GM20000 (cell line): Measurements from ENCODE around the gene NDUFAF4.

Experiments used
- DNase-seq: peaks from one replicate; pipeline ENCODE4 v3.0.0; 2012; ENCODE audit warnings: low spot score
- TF ChIP-seq, protein P1 (sequence below): IDR thresholded peaks from 2 replicates; pipeline ENCODE4 v1.5.1; 2012; ENCODE audit warnings: mild to moderate bottlenecking, control low read depth; ENCODE audit errors: extremely low read depth, missing control alignments

NDUFAF4 gene

DNA sequence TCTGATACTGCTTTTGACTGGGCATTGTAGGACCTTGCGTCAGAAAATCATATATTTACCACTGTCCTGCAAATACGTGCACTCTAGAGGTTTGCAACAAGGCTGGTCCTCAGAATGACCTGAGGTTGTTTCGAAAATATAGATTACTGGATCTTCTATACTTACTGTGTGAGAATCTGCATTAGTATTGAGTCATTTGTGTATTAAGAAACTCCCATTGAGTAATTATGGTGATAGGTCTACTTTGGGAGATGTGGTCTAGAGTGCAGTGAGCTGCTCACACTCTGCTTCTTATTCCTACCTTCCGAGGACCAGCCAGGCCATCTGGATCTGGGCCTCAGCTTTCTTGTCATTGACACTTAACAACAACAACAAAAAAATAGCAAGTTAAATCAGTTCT, 36.4 kb upstream of the NDUFAF4 start:
- TF ChIP-seq, protein P1, sequence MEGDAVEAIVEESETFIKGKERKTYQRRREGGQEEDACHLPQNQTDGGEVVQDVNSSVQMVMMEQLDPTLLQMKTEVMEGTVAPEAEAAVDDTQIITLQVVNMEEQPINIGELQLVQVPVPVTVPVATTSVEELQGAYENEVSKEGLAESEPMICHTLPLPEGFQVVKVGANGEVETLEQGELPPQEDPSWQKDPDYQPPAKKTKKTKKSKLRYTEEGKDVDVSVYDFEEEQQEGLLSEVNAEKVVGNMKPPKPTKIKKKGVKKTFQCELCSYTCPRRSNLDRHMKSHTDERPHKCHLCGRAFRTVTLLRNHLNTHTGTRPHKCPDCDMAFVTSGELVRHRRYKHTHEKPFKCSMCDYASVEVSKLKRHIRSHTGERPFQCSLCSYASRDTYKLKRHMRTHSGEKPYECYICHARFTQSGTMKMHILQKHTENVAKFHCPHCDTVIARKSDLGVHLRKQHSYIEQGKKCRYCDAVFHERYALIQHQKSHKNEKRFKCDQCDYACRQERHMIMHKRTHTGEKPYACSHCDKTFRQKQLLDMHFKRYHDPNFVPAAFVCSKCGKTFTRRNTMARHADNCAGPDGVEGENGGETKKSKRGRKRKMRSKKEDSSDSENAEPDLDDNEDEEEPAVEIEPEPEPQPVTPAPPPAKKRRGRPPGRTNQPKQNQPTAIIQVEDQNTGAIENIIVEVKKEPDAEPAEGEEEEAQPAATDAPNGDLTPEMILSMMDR: no peak
- DNase-seq: no peak

DNA sequence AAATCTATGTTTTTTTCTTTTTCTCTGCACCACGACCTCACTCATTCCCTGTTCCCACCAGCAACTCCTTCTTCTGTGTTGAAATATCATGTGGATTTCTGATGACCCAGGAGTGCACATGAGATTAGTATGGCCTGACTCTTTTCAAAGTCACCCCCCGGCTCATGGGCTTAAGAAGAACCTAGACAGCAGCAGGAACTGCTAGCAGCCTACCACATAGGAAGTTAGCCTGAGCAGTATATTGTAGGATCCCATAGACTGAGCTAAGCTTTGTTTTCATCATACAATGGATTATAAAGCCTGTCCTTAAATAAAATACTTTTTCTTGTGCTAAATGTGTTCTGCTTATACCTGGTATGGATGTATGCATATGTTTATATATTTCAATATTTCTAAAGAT, 33.5 kb upstream of the NDUFAF4 start:
- TF ChIP-seq, protein P1: no peak
- DNase-seq: no peak

DNA sequence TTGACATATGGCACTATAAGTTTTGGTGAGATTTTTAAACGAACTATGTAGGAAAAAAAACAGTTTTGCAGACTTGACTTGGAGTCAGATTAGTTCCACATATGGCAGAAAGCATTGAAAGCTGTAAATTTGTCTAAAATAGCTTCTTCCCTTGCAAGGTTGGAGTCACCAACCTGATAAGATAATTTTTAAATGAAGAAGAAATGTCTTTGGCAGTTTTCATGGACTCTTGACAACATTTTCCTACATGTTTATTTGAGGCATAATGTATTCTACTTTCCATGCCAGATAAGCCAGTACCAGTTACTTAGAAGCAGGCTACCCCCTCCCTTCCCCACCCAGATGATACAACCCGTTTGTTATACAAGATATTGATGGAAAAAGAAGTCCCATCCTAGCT, 32.0 kb upstream of the NDUFAF4 start:
- no peak for DNase-seq
- TF ChIP-seq, protein P1: no peak

DNA sequence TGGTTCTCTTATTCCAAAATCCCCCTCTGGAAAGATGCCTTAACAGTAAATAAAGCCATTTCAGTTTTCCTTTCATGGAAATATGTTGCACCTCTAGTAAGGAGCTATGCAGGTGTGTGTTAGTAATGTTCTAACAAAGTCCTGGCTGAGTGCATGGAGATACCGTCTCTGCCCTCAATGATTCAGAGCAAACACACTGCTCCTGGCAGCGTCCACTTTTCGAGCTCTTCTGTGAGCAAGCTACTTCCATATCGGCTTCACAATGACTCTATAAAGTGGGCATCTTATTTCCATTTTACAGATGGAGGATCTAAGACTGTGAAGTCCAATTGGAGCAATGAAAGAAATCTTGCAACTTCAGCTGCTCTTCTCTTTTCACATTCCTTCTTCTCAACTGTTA, 30.0 kb upstream of the NDUFAF4 start:
- DNase-seq: no peak
- TF ChIP-seq, protein P1: no peak

DNA sequence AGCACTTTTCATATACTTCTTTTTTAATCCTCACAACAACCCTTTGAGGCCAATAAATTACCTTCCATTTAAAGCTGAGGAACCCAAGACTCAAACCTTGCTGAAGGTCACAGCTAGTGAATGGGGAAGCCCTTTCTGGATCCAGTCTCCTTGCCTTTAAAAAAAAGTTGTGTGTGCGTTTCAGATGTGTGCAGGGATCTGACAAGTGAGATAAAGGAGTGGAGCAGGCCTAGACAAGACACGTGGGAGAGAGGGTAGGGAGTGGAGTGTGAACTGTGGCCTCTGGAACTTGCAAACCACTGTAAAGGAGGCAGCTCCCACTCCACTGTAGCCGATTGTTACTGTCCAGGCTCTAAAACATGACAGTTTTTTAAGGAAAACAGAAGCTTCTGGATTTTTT, 28.7 kb upstream of the NDUFAF4 start:
- TF ChIP-seq, protein P1: no peak

DNA sequence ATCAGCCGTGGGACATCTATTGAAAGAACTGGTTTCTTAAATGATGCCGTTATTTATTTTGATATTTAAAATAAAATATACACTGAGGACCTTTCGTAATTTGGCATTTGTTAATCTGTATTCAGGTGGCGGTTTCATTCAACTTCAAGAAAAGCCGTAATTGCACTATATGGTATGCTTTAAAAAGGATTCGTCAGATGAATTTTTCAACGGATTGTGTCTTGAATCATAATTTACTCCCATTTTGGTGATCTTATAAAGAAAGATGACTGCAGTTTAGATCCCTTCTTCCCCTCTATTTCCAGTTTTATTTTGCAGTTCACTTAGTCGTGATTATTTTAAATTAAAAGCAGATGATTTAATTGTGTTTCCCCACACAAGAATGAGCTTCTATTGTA, 27.6 kb upstream of the NDUFAF4 start:
- no peak for DNase-seq
- TF ChIP-seq, protein P1: no peak

More for the DNA sequence above, 28.7 kb upstream of the NDUFAF4 start:
- DNase-seq: no peak

DNA sequence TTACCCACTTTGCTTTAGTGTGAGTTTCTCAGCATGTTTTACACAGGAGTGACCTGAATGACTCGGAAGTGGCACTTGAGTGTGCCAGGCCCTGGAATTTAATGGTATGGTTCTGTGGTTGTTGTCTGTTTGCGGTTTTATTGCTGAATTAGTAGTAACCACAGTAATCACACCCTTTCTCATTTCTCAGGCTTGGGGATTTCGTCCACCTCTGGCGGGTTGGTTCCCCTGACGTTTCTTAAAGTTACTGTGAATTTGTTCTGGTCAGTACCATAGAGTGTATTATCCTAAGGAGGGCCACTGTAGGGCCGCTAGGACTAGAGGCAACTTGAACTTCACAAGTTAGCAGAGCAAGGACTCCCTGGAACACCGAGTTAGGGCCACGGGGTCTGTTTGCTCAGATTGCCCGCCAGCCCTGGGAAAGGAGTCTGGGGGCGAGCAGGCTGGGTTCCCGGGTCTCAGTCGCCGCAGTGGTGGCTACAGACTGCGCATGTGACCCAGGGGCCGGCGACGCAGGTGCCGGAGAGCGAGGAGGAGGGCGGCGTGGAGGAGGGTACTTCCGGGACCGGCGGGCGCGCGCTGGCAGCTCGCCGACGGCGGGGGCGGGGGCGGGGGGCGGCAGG, 26.3 kb upstream of the NDUFAF4 start:
- DNase-seq: no peak
- TF ChIP-seq, protein P1: no peak
